ENCODE results near the gene H6PD. TPM values are rescaled to one million over a fixed set of nuclear protein-coding genes. Genes with fewer than 3 reads are reported as not detected.

H6PD gene
- total and polyA plus RNA-seq, 9 of the 15 experiments (the other 6 are each of a cell fraction or from before 2014, with no cell fraction given): 0.04 to 2.5 (median 0.95) TPM

DNA sequence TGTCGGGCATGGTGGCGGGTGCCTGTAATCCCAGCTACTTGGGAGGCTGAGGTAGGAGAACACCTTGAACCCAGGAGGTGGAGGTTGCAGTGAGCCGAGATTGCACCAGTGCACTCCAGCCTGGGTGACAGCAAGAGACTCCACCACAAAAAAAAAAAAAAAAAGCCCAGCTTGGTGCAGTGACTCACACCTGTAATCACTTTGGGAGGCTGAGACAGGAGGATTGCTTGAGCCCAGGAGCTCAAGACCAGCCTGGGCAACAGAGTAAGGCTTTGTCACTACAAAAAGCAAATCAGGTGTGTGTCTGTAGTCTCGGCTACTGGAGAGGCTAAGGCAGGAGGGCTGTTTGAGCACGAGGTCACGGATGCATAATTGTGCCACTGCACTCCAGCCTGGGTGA is 5.0 kb upstream of the H6PD start:
- FAIRE-seq: no peak
- no peaks in the 10 kb centered on the region for H3K9me3 ChIP-seq (replicated peaks; ENCODE audit: control insufficient read depth, insufficient read depth, low read depth, low read length)
- no TSS peak for BruUV-seq (replicated peaks)
- H3K27me3 ChIP-seq (ENCODE audit: control insufficient read depth in 2 of 2, insufficient read depth in 2 of 2, low read length in 2 of 2): peaks cover 18 to 64% of the 10 kb centered on the region in 2 experiments
- intact Hi-C loops (cut with micrococcal nuclease) (no loop called here), in situ Hi-C loops (cut with MboI) (no loop called here)
- H3K9ac ChIP-seq (ENCODE audit: insufficient read depth in 1 of 2, low read depth in 2 of 2, low read length in 2 of 2): no peak overlapping the region
- H3K9me1 ChIP-seq (ENCODE audit: control insufficient read depth, insufficient read depth, low read length): no peaks in the 10 kb centered on the region
- no peak overlapping the region for H3K4me3 ChIP-seq
- no peaks in the 10 kb centered on the region for H3K79me2 ChIP-seq (ENCODE audit: control insufficient read depth, insufficient read depth, low read length)
- ChIA-PET CTCF (ENCODE audit: low intra/inter-chr PET ratio) (no interaction called here), POLR2A (interaction anchor here (0.7 kb wide), 1 partner anchor 102 kb away, joined by 3 read pairs; no protein-coding TSS in a partner anchor)
- no peak overlapping the region for H3K27ac ChIP-seq (ENCODE audit: extremely low read depth, low read depth, low read length)
- TF ChIP-seq ZNF384 (IDR thresholded peaks at IDR 0.05; ENCODE audit: low read depth, low read length): 0 out of 2 replicates have a peak, but pooled peaks have one; percentile 36
- TF ChIP-seq SOX6 (IDR thresholded peaks at IDR 0.05): no peak
- H4K20me1 ChIP-seq (replicated peaks; ENCODE audit: control insufficient read depth, insufficient read depth, low read length): peaks cover 3% of the 10 kb centered on the region; the same call in 1 of the 2 replicates
- H3K36me3 ChIP-seq (ENCODE audit: control insufficient read depth, insufficient read depth, low read length): no peaks in the 10 kb centered on the region
- no peak for DNase-seq (ENCODE audit: extremely low read depth in 1 of 4, low spot score in 3 of 4)
- H2AFZ ChIP-seq (ENCODE audit: low read depth, low read length): no peak overlapping the region
- WGBS (ENCODE audit: insufficient coverage, low coverage, missing lambda C conversion rate): 5% methylated on average over 6 of the region's 6 CpGs
- no peak overlapping the region for H3K4me2 ChIP-seq (ENCODE audit: insufficient read depth, low read length)
- peaks cover 4 to 11% of the 10 kb centered on the region in 2 experiments; a peak in 4 of 5 replicates for H3K4me1 ChIP-seq (replicated peaks in 1 of 2; ENCODE audit: control insufficient read depth in 2 of 2, insufficient read depth in 2 of 2, low read length in 2 of 2)
- no peak for ATAC-seq

- ATAC-seq (no peak), FAIRE-seq (no peak), DNase-seq (ENCODE audit: extremely low read depth in 1 of 4, low spot score in 3 of 4) (no peak)
- Histone ChIP-seq H3K27ac (ENCODE audit: extremely low read depth, low read depth, low read length) (no peak overlapping the region), H3K4me2 (ENCODE audit: insufficient read depth, low read length) (no peak overlapping the region), H3K36me3 (ENCODE audit: control insufficient read depth, insufficient read depth, low read length) (no peaks in the 10 kb centered on the region), H3K4me3 (no peak overlapping the region), H3K79me2 (ENCODE audit: control insufficient read depth, insufficient read depth, low read length) (peaks cover 6% of the 10 kb centered on the region; the same call in 1 of the 3 replicates), H3K9me1 (ENCODE audit: control insufficient read depth, insufficient read depth, low read length) (no peaks in the 10 kb centered on the region), H3K9ac (ENCODE audit: insufficient read depth in 1 of 2, low read depth in 2 of 2, low read length in 2 of 2) (no peak overlapping the region; a peak in 1 of 4 replicates), H2AFZ (ENCODE audit: low read depth, low read length) (no peak overlapping the region), H3K27me3 (ENCODE audit: control insufficient read depth in 2 of 2, insufficient read depth in 2 of 2, low read length in 2 of 2) (peaks cover 16 to 50% of the 10 kb centered on the region in 2 experiments), H3K9me3 (replicated peaks; ENCODE audit: control insufficient read depth, insufficient read depth, low read depth, low read length) (no peaks in the 10 kb centered on the region), H3K4me1 (replicated peaks in 1 of 2; ENCODE audit: control insufficient read depth in 2 of 2, insufficient read depth in 2 of 2, low read length in 2 of 2) (peaks cover 12 to 21% of the 10 kb centered on the region in 2 experiments), H4K20me1 (replicated peaks; ENCODE audit: control insufficient read depth, insufficient read depth, low read length) (peaks cover 3% of the 10 kb centered on the region; the same call in 1 of the 2 replicates)
- peak; percentile 65; the same call in 1 of the 2 replicates for TF ChIP-seq C11orf30 (IDR thresholded peaks at IDR 0.05; ENCODE audit: low read depth)
- TF ChIP-seq MAFF (IDR thresholded peaks at IDR 0.05; ENCODE audit: low read length): 0 out of 2 replicates have a peak, but pooled peaks have one; percentile 24
- no peak for TF ChIP-seq BDP1 (IDR thresholded peaks at IDR 0.05; ENCODE audit: insufficient read depth, insufficient read length)
- TF ChIP-seq ZNF316 (IDR thresholded peaks at IDR 0.05): peak; percentile 81
- no peak for TF ChIP-seq SNRNP70 (optimal IDR thresholded peaks at IDR 0.05; ENCODE audit: low read depth, low read length)
- TF ChIP-seq NCOA1 (IDR thresholded peaks at IDR 0.05; ENCODE audit: low read depth): no peak
- 12% methylated on average over 7 of the region's 7 CpGs for WGBS (ENCODE audit: insufficient coverage, low coverage, missing lambda C conversion rate)
- intact Hi-C loops (cut with micrococcal nuclease) (no loop called here), in situ Hi-C loops (cut with MboI) (no loop called here)
- CTCF ChIA-PET (ENCODE audit: low intra/inter-chr PET ratio): no interaction called here
- BruUV-seq (replicated peaks): no TSS peak
- POLR2A ChIA-PET: interaction anchor here (0.6 to 0.7 kb wide), 2 partner anchors 25 to 285 kb away, joined by 3 read pairs; no protein-coding TSS in a partner anchor
These were observed 3.6 kb upstream of the H6PD start for GRCh38 chr1:9230869-9231533.
